ENCODE measurements around the gene ZFYVE21.

The ZFYVE21 gene

DNA sequence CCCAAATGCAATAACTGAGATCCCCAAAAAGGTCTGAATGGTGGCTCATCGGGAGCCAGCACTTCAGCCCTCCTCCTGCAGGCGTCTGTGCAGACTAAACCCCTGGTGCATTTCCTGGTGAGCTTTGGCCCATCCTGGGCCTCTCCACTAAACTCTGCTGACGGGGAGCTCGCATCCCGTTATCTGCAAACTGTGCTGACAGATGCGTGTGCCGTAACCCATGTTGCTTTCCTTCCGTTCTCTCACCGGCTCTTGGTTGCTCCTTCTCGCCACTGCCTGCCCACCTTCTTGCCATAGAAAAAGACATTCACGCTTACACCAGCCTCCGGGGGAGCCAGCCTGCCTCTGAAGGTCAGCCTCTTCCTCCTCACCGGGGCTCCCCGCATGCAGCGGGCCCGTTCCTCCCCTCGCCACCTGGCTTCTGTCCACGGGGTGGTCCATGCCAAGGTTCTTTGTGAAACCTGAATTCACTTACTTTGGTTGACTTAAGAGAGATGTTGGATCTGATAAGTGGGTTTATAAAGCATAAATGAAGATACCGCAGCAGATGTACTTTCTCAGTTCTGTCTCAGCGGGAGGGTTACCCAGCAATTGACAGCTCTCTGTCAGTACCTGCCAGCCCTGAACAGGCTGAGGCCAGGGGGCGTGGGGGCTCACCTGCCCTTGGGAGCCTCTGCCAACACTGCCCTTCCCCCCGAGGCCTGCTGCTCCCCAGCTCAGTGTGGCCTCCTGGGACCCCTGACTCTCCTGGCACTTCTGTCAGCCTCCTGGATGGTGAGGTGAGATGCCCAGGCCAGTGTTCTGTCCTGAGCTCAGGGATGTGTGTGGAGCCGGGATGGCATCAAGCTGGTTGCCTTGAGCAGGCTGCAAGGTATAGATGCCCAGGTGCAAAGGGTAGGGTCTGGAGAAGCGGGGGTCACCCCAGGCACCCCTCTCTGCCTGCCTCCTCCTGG lies 14.2 kb downstream of the ZFYVE21 start:
- TF ChIP-seq, protein P1, sequence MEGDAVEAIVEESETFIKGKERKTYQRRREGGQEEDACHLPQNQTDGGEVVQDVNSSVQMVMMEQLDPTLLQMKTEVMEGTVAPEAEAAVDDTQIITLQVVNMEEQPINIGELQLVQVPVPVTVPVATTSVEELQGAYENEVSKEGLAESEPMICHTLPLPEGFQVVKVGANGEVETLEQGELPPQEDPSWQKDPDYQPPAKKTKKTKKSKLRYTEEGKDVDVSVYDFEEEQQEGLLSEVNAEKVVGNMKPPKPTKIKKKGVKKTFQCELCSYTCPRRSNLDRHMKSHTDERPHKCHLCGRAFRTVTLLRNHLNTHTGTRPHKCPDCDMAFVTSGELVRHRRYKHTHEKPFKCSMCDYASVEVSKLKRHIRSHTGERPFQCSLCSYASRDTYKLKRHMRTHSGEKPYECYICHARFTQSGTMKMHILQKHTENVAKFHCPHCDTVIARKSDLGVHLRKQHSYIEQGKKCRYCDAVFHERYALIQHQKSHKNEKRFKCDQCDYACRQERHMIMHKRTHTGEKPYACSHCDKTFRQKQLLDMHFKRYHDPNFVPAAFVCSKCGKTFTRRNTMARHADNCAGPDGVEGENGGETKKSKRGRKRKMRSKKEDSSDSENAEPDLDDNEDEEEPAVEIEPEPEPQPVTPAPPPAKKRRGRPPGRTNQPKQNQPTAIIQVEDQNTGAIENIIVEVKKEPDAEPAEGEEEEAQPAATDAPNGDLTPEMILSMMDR (IDR thresholded peaks at IDR 0.05; ENCODE audit: control insufficient read depth, insufficient read depth, low read depth, low read length, missing control alignments) = no peak
- no peak for DNase-seq (ENCODE audit: low read depth)
- no peak overlapping the region for H3K4me3 ChIP-seq (ENCODE audit: control insufficient read depth, low read depth, low read length)

DNA sequence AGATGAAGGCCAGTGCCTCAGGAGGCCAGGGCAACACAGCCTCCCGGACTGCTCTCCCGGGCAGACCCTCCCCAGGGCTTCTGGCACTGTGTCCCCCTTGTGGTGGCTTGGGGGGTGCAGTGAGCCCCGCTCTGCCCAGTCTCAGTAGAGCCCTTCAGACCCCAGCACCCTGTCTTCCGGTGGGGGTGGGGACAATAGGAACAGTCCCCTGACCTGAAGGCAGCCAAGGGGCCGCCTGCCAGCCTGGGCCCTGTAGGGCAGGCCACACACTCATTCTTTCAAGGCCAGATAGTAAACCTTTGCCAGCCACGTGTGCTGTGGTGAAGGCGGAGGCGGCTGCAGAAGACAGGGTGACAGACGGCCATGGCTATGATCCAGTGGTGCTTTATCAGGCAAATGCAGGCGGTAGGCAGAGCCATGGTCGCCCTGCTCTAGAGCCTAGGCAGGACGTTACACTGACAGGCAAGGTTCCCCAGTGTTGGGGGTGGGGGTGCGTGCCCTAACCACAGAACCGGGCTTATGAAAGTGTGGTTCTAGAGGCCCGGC lies 15.0 kb downstream of the ZFYVE21 start:
- TF ChIP-seq, protein P1 (IDR thresholded peaks at IDR 0.05; ENCODE audit: control insufficient read depth, insufficient read depth, low read depth, low read length, missing control alignments) = no peak
- no peak overlapping the region for H3K4me3 ChIP-seq (ENCODE audit: control insufficient read depth, low read depth, low read length)
- no peak for DNase-seq (ENCODE audit: low read depth)

DNA sequence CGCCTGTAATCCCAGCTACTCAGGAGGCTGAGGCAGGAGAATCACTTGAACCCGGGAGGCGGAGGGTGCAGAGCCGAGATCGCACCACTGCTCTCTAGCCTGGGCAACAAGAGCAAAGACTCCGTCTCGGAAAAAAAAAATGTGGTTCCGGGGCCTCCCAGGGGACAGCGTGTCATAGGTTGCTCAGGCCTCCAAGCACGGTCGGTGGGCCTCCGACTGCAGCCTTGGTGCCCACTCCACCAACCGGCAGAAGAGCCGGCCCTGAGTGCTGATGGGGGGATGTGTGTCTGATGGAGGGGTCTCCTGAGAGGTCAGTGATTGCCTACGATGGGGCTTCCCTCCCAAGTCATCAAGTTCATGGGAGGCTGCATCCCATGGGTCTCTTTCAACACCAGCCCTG lies 15.9 kb downstream of the ZFYVE21 start:
- DNase-seq (ENCODE audit: low read depth) = no peak
- TF ChIP-seq, protein P1 (IDR thresholded peaks at IDR 0.05; ENCODE audit: control insufficient read depth, insufficient read depth, low read depth, low read length, missing control alignments) = no peak
- H3K4me3 ChIP-seq (ENCODE audit: control insufficient read depth, low read depth, low read length) = no peak overlapping the region

DNA sequence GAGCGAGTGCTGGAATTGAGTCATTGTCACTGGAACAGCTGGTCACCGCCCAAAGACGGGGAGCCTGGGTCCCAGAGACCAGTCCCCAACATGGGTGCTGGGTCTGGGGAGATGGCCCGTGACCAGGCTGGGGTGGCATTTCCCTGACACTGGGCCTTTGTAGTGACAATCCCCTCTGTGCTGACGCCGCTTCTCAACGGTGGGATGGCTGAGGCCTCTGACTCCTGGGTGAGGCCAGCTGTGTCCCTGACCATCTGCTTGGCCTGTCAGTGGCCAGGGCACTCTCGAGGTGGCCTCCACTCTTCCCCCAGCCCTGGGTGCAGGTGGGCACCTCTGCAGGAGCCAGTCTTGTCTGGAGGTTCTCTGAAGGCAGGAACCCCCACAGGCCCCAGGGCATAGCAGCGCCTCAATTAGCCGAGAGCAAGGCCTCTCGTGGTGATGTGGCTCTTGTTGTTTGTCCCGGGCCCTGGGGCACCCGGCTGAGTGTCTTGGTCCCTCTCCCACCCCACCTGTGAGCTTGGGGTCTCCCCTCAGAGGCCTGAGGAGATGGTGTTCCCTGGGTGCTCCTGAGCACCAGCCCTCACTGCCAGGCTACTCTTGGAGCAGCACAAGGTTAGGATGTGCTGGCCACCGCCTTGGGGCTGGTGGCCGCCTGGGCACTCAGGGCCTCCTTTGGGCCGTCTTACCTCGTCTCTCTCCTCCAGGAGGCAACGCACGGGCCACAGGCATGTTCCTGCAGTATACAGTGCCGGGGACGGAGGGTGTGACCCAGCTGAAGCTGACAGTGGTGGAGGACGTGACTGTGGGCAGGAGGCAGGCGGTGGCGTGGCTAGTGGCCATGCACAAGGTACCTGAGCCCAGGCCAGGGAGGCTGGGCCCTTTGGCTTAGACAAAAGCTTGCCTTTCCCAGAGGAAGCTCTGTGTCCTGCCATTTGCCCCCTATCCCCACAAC lies 16.6 kb downstream of the ZFYVE21 start:
- no peak for DNase-seq (ENCODE audit: low read depth)
- no peak overlapping the region for H3K4me3 ChIP-seq (ENCODE audit: control insufficient read depth, low read depth, low read length)
- TF ChIP-seq, protein P1 (IDR thresholded peaks at IDR 0.05; ENCODE audit: control insufficient read depth, insufficient read depth, low read depth, low read length, missing control alignments) = no peak

DNA sequence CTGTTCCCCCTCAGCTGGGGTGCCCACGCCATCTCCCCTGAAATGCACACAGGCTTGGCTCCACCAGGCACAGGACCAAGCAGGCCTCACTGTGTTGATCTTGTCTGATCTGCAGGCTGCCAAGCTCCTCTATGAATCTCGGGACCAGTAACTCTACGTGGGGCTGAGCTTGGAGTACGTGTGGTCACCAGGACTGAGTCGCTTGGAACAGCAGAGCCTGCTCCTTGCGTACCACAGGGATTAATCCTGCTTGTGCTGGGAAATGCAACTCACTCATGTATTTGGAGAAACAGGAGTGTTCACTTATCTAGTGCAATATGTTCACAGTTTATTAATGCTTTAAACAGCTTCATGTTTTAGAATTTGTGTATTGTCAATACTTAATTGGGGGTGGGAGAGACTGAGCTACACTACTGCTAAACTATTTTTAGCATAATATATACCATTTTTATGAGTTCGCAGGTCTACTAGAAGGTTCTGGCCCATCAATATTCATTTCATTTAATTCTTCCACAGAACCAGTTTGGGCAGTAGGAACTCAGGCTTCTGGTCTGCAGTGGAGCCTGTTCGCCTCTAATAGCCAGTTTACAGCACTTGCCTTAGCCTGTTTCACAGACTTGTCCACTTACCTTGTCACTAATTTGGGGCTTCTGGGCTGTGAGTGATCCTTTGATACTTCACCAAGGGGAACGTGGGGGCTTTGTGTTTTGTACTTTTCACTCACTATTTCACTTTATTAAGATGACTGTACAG lies 17.4 kb downstream of the ZFYVE21 start:
- no peak for DNase-seq (ENCODE audit: low read depth)
- TF ChIP-seq, protein P1 (IDR thresholded peaks at IDR 0.05; ENCODE audit: control insufficient read depth, insufficient read depth, low read depth, low read length, missing control alignments) = no peak
- H3K4me3 ChIP-seq (ENCODE audit: control insufficient read depth, low read depth, low read length) = no peak overlapping the region
